ENCODE measurements around the gene SULT1A1.

SULT1A1 gene

DNA sequence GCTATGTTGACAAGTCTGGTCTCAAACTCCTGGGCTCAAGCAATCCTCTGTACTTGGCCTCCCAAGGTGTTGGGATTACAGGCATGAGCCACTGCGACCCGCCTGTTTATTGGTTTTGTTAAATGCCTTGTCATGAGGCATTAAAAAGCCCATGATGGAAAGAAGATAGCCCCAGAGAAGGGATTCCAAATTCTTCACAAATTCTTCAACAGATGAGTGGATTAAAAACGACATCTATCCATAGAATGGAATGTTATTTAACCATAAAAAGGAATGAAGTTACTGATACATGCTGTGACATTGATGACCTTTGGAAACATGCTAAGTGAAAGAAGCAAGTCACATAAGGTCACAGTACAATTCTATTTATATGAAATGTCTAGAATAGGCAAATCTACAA lies 51.4 kb downstream of the SULT1A1 start:
- H3K9me3 ChIP-seq (ENCODE audit: control insufficient read depth in 2 of 2, low read length in 2 of 2), result no peaks in the 10 kb centered on the region
- peaks cover 6% of the 10 kb centered on the region in 2 donors for H3K4me1 ChIP-seq (ENCODE audit: control insufficient read depth in 2 of 2, insufficient read depth in 2 of 2, low read length in 2 of 2)
- no peaks in the 10 kb centered on the region for H3K27me3 ChIP-seq (ENCODE audit: control insufficient read depth in 2 of 2, insufficient read depth in 2 of 2, low read length in 2 of 2)
- no peak overlapping the region for H3K4me3 ChIP-seq (ENCODE audit: low read length in 2 of 2)
- H3K27ac ChIP-seq (ENCODE audit: low read depth in 2 of 2, low read length in 2 of 2), result no peak overlapping the region
- H3K36me3 ChIP-seq (ENCODE audit: control insufficient read depth in 2 of 2, insufficient read depth in 2 of 2, low read length in 2 of 2), result peaks cover 4 to 10% of the 10 kb centered on the region in 2 donors
- no peak overlapping the region for H3K9ac ChIP-seq (ENCODE audit: low read depth in 1 of 2, low read length in 2 of 2)

DNA sequence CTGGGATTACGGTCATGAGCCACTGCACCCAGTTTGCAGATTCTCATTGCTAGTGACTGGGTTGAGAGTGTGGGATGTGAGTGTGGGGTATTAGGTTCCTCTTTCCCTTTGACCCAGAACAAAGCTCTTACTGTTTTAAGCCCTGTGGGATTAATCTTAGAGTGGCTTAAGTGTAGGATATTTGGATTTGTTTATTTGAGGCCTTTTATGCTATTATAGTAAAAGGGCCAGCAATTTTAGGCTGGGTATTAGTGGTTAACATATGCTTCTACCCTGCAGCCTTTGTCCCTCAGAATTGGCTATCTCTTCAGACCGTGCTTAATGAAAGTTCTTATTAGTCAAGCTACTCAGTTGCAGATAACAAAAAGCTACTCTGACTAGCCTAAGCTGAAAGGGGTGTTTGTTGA lies 52.9 kb downstream of the SULT1A1 start:
- Histone ChIP-seq H3K9me3 (ENCODE audit: control insufficient read depth in 2 of 2, low read length in 2 of 2) (no peaks in the 10 kb centered on the region), H3K4me3 (ENCODE audit: low read length in 2 of 2) (no peak overlapping the region), H3K9ac (ENCODE audit: low read depth in 1 of 2, low read length in 2 of 2) (peak overlapping the region in 1 of 2 donors; percentile 6), H3K27ac (ENCODE audit: low read depth in 2 of 2, low read length in 2 of 2) (no peak overlapping the region), H3K4me1 (ENCODE audit: control insufficient read depth in 2 of 2, insufficient read depth in 2 of 2, low read length in 2 of 2) (peaks cover 7 to 8% of the 10 kb centered on the region in 2 donors), H3K27me3 (ENCODE audit: control insufficient read depth in 2 of 2, insufficient read depth in 2 of 2, low read length in 2 of 2) (no peaks in the 10 kb centered on the region), H3K36me3 (ENCODE audit: control insufficient read depth in 2 of 2, insufficient read depth in 2 of 2, low read length in 2 of 2) (peaks cover 4 to 10% of the 10 kb centered on the region in 2 donors)

DNA sequence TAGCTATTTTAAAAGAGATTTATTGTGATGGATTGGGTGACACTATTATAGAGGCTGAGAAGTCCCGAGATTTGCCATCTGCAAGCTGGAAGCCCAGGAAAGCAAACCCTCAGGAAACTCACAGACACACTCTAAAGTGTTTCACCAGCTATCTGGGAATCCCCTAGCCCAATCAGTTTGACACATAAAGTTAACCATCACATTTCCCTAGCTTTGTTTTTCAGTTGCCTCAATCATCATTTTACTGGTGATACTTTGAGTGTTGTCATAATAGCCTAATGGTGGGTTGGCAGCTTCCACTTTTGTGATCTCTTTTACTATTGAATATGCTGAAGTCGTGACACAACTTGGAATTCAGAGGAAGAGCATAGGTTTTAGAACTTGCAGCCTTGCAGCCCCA lies 54.3 kb downstream of the SULT1A1 start:
- Histone ChIP-seq H3K36me3 (ENCODE audit: control insufficient read depth in 2 of 2, insufficient read depth in 2 of 2, low read length in 2 of 2) (peaks cover 4 to 10% of the 10 kb centered on the region in 2 donors), H3K9ac (ENCODE audit: low read depth in 1 of 2, low read length in 2 of 2) (no peak overlapping the region), H3K9me3 (ENCODE audit: control insufficient read depth in 2 of 2, low read length in 2 of 2) (no peaks in the 10 kb centered on the region), H3K27ac (ENCODE audit: low read depth in 2 of 2, low read length in 2 of 2) (no peak overlapping the region), H3K4me3 (ENCODE audit: low read length in 2 of 2) (no peak overlapping the region), H3K4me1 (ENCODE audit: control insufficient read depth in 2 of 2, insufficient read depth in 2 of 2, low read length in 2 of 2) (peaks cover 7 to 8% of the 10 kb centered on the region in 2 donors), H3K27me3 (ENCODE audit: control insufficient read depth in 2 of 2, insufficient read depth in 2 of 2, low read length in 2 of 2) (no peaks in the 10 kb centered on the region)
